ENCODE results near the gene SYP. TPM values are rescaled to one million over a fixed set of nuclear protein-coding genes. Genes with fewer than 3 reads are reported as not detected.

The SYP gene
- total and polyA plus RNA-seq, 2 experiments from 2014 or later: 1.4 to 2.1 TPM

DNA sequence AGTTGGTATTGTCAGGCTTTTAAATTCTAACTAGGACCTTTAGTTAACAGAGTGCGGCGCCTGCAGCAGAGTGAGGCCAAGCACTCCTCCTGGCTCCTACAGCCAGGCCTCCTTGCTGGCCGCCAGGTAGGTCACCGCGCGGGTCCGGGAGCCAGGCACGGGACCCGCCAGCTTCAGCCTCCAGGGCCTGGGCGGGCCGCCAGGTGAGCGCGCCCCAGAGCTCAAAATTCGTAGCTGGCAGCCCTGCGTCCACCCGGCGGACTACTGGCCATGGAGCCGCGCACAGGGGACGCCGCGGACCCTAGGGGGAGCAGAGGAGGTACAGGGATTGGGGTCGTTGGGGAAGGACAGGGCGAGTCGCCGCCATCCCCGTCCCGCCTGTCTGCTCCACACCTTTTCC lies 37.4 kb downstream of the SYP start, which contains the start of gene MAGIX:
Gene MAGIX (plus strand): TSS at position 139 of the 400 bp plus-strand sequence. CDS start 132 bp downstream, at position 271.
- 60% methylated on average over 27 of the region's 28 CpGs for WGBS (ENCODE audit: low lambda C conversion rate, missing lambda C conversion rate)

DNA sequence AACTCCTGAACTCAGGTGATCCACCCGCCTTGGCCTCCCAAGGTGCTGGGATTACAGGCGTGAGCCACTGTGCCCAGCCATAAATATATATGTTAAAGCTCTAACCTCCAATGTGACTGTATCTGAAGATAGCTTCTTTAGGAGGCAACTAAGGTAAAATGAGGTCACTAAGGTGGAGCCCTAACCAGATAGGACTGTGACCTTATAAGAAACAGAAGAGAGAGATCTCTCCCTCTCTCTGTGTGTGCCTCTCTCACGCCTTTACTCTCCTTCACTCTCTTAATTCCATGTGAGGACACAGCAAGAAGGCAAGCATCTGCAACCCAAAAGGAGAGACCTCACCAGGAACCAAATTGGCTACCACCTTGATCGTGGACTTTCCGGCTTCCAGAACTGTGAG lies 38.4 kb downstream of the SYP start:
- Histone ChIP-seq H3K79me2 (no peaks in the 10 kb centered on the region), H3K9me3 (ENCODE audit: low read depth) (no peaks in the 10 kb centered on the region), H3K9me2 (replicated peaks; ENCODE audit: insufficient read depth) (no peaks in the 10 kb centered on the region), H2AFZ (no peak overlapping the region), H3K27ac (no peak overlapping the region), H3K4me1 (ENCODE audit: insufficient read depth) (no peaks in the 10 kb centered on the region), H3K36me3 (replicated peaks; ENCODE audit: insufficient read depth, low read depth) (no peaks in the 10 kb centered on the region), H4K20me1 (ENCODE audit: insufficient read depth, poor library complexity, severe bottlenecking) (no peaks in the 10 kb centered on the region), H3K4me3 (no peak overlapping the region), H3K27me3 (no peaks in the 10 kb centered on the region), H3K4me2 (no peak overlapping the region)
- no peak for DNase-seq (ENCODE audit: low spot score)
- 81% methylated on average over 5 of the region's 5 CpGs for WGBS (ENCODE audit: low lambda C conversion rate, missing lambda C conversion rate)
- TF ChIP-seq, protein P1, sequence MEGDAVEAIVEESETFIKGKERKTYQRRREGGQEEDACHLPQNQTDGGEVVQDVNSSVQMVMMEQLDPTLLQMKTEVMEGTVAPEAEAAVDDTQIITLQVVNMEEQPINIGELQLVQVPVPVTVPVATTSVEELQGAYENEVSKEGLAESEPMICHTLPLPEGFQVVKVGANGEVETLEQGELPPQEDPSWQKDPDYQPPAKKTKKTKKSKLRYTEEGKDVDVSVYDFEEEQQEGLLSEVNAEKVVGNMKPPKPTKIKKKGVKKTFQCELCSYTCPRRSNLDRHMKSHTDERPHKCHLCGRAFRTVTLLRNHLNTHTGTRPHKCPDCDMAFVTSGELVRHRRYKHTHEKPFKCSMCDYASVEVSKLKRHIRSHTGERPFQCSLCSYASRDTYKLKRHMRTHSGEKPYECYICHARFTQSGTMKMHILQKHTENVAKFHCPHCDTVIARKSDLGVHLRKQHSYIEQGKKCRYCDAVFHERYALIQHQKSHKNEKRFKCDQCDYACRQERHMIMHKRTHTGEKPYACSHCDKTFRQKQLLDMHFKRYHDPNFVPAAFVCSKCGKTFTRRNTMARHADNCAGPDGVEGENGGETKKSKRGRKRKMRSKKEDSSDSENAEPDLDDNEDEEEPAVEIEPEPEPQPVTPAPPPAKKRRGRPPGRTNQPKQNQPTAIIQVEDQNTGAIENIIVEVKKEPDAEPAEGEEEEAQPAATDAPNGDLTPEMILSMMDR (IDR thresholded peaks at IDR 0.05; ENCODE audit: poor library complexity): no peak
- no peak for TF ChIP-seq EZH2 (IDR thresholded peaks at IDR 0.05; ENCODE audit: borderline replicate concordance)
- no peak for TF ChIP-seq EZH2phosphoT487 (IDR thresholded peaks at IDR 0.05; ENCODE audit: low read depth, severe bottlenecking, unreplicated experiment)

More for the DNA sequence above, 37.4 kb downstream of the SYP start, which contains the start of gene MAGIX:
- no peak within 1 kb of the TSS for H3K4me3 ChIP-seq
- no peaks in the 10 kb centered on the region for H3K36me3 ChIP-seq (replicated peaks; ENCODE audit: insufficient read depth, low read depth)
- H3K4me2 ChIP-seq: peak within 1 kb of the TSS; percentile 70
- no peaks in the 10 kb centered on the region for H3K27me3 ChIP-seq
- no peak for DNase-seq (ENCODE audit: low spot score)
- TF ChIP-seq EZH2 (IDR thresholded peaks at IDR 0.05; ENCODE audit: borderline replicate concordance) (no peak), EZH2phosphoT487 (IDR thresholded peaks at IDR 0.05; ENCODE audit: low read depth, severe bottlenecking, unreplicated experiment) (no peak)
- TF ChIP-seq, protein P1 (IDR thresholded peaks at IDR 0.05; ENCODE audit: poor library complexity): no peak
- peaks cover 10% of the 10 kb centered on the region for H3K4me1 ChIP-seq (ENCODE audit: insufficient read depth)
- peak within 1 kb of the TSS; percentile 93 for H3K27ac ChIP-seq
- H3K79me2 ChIP-seq: no peaks in the 10 kb centered on the region
- H4K20me1 ChIP-seq (ENCODE audit: insufficient read depth, poor library complexity, severe bottlenecking): no peaks in the 10 kb centered on the region
- no peaks in the 10 kb centered on the region for H3K9me3 ChIP-seq (ENCODE audit: low read depth)
- H3K9me2 ChIP-seq (replicated peaks; ENCODE audit: insufficient read depth): no peaks in the 10 kb centered on the region
- peak within 1 kb of the TSS; percentile 83 for H2AFZ ChIP-seq

DNA sequence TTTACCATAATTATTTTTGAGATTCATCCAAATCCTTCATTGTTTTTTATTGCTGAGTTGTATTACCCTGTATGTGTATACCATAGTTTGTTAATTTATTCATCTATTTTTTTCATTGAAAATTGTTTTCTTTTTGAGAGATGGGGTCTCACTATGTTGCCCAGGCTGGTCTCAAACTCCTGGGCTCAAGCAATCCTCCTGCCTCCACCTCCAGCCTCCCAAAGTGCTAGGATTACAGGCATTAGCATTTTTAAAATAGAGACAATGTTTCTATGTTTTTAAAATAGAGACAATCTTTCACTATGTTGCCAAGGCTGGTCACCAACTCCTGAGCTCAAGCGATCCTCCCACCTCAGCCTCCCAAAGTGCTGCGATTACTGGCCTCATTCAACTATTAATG lies 39.1 kb downstream of the SYP start:
- H3K4me2 ChIP-seq: no peak overlapping the region
- H3K4me1 ChIP-seq (ENCODE audit: insufficient read depth): no peaks in the 10 kb centered on the region
- H4K20me1 ChIP-seq (ENCODE audit: insufficient read depth, poor library complexity, severe bottlenecking): no peaks in the 10 kb centered on the region
- H3K27me3 ChIP-seq: no peaks in the 10 kb centered on the region
- no peaks in the 10 kb centered on the region for H3K9me3 ChIP-seq (ENCODE audit: low read depth)
- H3K27ac ChIP-seq: no peak overlapping the region
- no peak overlapping the region for H2AFZ ChIP-seq
- no peak overlapping the region for H3K4me3 ChIP-seq
- H3K9me2 ChIP-seq (replicated peaks; ENCODE audit: insufficient read depth): no peaks in the 10 kb centered on the region
- 90% methylated on average over 2 of the region's 2 CpGs for WGBS (ENCODE audit: low lambda C conversion rate, missing lambda C conversion rate)
- H3K36me3 ChIP-seq (replicated peaks; ENCODE audit: insufficient read depth, low read depth): no peaks in the 10 kb centered on the region
- DNase-seq (ENCODE audit: low spot score): no peak
- TF ChIP-seq, protein P1 (IDR thresholded peaks at IDR 0.05; ENCODE audit: poor library complexity): no peak
- no peak for TF ChIP-seq EZH2phosphoT487 (IDR thresholded peaks at IDR 0.05; ENCODE audit: low read depth, severe bottlenecking, unreplicated experiment)
- TF ChIP-seq EZH2 (IDR thresholded peaks at IDR 0.05; ENCODE audit: borderline replicate concordance): no peak
- H3K79me2 ChIP-seq: no peaks in the 10 kb centered on the region

All from hepatocyte (in vitro differentiated cells).